Panc1 (cell line): ENCODE data around the gene SORT1. TPM values are rescaled to one million over a fixed set of nuclear protein-coding genes. Genes with fewer than 3 reads are reported as not detected.

Source experiments
- ATAC-seq: fragments of 200-7000 bp; cut with Tn5 transposase; 2 replicates; pipeline ENCODE4 v1.9.1; 2020; ENCODE audit warnings: mild to moderate bottlenecking, moderate library complexity
- BruUV-seq: library from RNA; stranded (reverse); fragments of 400-500 nt; replicated peaks from 2 replicates; lab custom pipeline; 2021; lab: Mats Ljungman, UMichigan
- CTCF ChIA-PET: fragments of 300-600 bp; sonication (Branson Sonifier 250); formaldehyde crosslinking; loops from one replicate; lab custom pipeline; 2022; ENCODE audit warnings: antibody characterized with exemption; lab: Charles Lee
- POLR2A ChIA-PET: fragments of 300-600 bp; sonication (Branson Sonifier 250); formaldehyde crosslinking; loops from one replicate; lab custom pipeline; 2022; ENCODE audit warnings: antibody characterized with exemption; lab: Charles Lee
- DNase-seq: peaks from one replicate; pipeline ENCODE4 v3.0.0-alpha.2; 2010; ENCODE audit warnings: low read depth, low spot score
- H3K27ac ChIP-seq: 2 replicates; pipeline ENCODE4 v1.5.1; 2011; ENCODE audit warnings: mild to moderate bottlenecking, low read length, inconsistent platforms
- H3K27me3 ChIP-seq: fragments of 200-500 bp; sonication (Bioruptor generic); 2 replicates; pipeline ENCODE4 v1.6.0; 2014; ENCODE audit warnings: low read length, inconsistent platforms; ENCODE audit not compliant: control insufficient read depth, insufficient read depth
- H3K36me3 ChIP-seq: fragments of 200-500 bp; sonication (Bioruptor generic); 2 replicates; pipeline ENCODE4 v1.5.1; 2014; ENCODE audit warnings: inconsistent platforms, mild to moderate bottlenecking, low read length, moderate library complexity; ENCODE audit not compliant: control insufficient read depth, insufficient read depth
- H3K4me1 ChIP-seq: 2 replicates; pipeline ENCODE4 v1.5.1; 2011; ENCODE audit warnings: inconsistent platforms, mild to moderate bottlenecking, low read length, moderate library complexity; ENCODE audit not compliant: control insufficient read depth, insufficient read depth
- H3K4me3 ChIP-seq, 2 experiments: 2 replicates each; pipeline ENCODE4 v1.5.1; 2011 to 2012; ENCODE audit warnings: low read depth in 2 of 2, low read length in 2 of 2, mild to moderate bottlenecking in 2 of 2, inconsistent platforms in 1 of 2, moderate library complexity in 1 of 2
- H3K9me3 ChIP-seq: fragments of 200-500 bp; sonication (Bioruptor generic); 2 replicates; pipeline ENCODE4 v1.5.1; 2014; ENCODE audit warnings: low read depth, mild to moderate bottlenecking, inconsistent platforms, low read length, moderate library complexity; ENCODE audit not compliant: control insufficient read depth, insufficient read depth
- CTCF ChIP-seq: fragments of 450-650 bp; IDR thresholded peaks from 2 replicates; pipeline ENCODE4 v1.5.1; 2017; ENCODE audit warnings: mild to moderate bottlenecking
- POLR2AphosphoS5 ChIP-seq: IDR thresholded peaks from 2 replicates; pipeline ENCODE4 v1.6.1; 2012; ENCODE audit warnings: mild to moderate bottlenecking, low read depth, low read length, moderate library complexity
- REST ChIP-seq, 2 experiments: IDR thresholded peaks; 2 replicates each; pipeline ENCODE4 v1.6.1; 2011 to 2012; ENCODE audit warnings: low read depth in 2 of 2, control low read depth in 1 of 2, low read length in 1 of 2, mild to moderate bottlenecking in 1 of 2, moderate library complexity in 1 of 2; ENCODE audit not compliant: insufficient read depth in 1 of 2
- SIN3A ChIP-seq: IDR thresholded peaks from 2 replicates; pipeline ENCODE4 v1.6.1; 2012; ENCODE audit warnings: low read depth, mild to moderate bottlenecking, low read length, moderate library complexity, borderline replicate concordance; ENCODE audit not compliant: insufficient read depth
- TCF7L2 ChIP-seq: IDR thresholded peaks from 2 replicates; pipeline ENCODE4 v1.6.1; 2011; ENCODE audit warnings: mild to moderate bottlenecking, low read depth, low read length, inconsistent platforms
- in situ Hi-C: cut with HindIII; loops from 2 replicates; pipeline ENCODE4 v1.10.0; 2016; ENCODE audit warnings: low sequenced_read_pairs, low pct_unique_long_range_greater_than_20kb
- intact Hi-C: fragments of 100-400 bp; cut with micrococcal nuclease; formaldehyde crosslinking; loops from one replicate; pipeline ENCODE4 v1.10.0; 2022; ENCODE audit not compliant: unreplicated experiment
- total RNA-seq: library from RNA; stranded (reverse); gene quantifications from one replicate; pipeline ENCODE4 v1.2.1, GENCODE V29; 2021; ENCODE audit not compliant: unreplicated experiment

Gene SORT1
- total RNA-seq, 1 experiment from 2014 or later = 25.1 TPM

GRCh38 chr1:109301874-109302273, 95.8 kb downstream of the SORT1 start:
- Histone ChIP-seq H3K4me3 (no peak overlapping the region), H3K27ac (no peak overlapping the region), H3K36me3 (no peaks in the 10 kb centered on the region), H3K9me3 (no peaks in the 10 kb centered on the region), H3K4me1 (no peaks in the 10 kb centered on the region), H3K27me3 (no peaks in the 10 kb centered on the region)
- intact Hi-C loops = no loop called here
- ATAC-seq (no peak), DNase-seq (no peak)
- ChIA-PET POLR2A (no interaction called here), CTCF (no interaction called here)
- no TSS peak for BruUV-seq
- no peak for TF ChIP-seq REST (IDR thresholded peaks at IDR 0.05; ENCODE audit: insufficient read depth in 1 of 2, low read depth in 2 of 2, low read length in 1 of 2)
- TF ChIP-seq POLR2AphosphoS5 = no peak
- no peak for TF ChIP-seq CTCF
- no peak for TF ChIP-seq SIN3A
- TF ChIP-seq TCF7L2 = no peak
- in situ Hi-C loops = no loop called here

- in situ Hi-C loops (no loop called here), intact Hi-C loops (no loop called here)
- no peaks in the 10 kb centered on the region for H3K36me3 ChIP-seq
- no TSS peak for BruUV-seq
- TF ChIP-seq TCF7L2 (no peak), CTCF (no peak), POLR2AphosphoS5 (no peak), SIN3A (no peak), REST (IDR thresholded peaks at IDR 0.05; ENCODE audit: insufficient read depth in 1 of 2, low read depth in 2 of 2, low read length in 1 of 2) (no peak)
- no peaks in the 10 kb centered on the region for H3K9me3 ChIP-seq
- DNase-seq = no peak
- H3K27me3 ChIP-seq = no peaks in the 10 kb centered on the region
- no peak overlapping the region for H3K27ac ChIP-seq
- no peak overlapping the region for H3K4me3 ChIP-seq
- CTCF ChIA-PET = no interaction called here
- POLR2A ChIA-PET = no interaction called here
- no peak for ATAC-seq
- H3K4me1 ChIP-seq = no peaks in the 10 kb centered on the region
Observed at GRCh38 chr1:109300650-109301151, 97.0 kb downstream of the SORT1 start.
